ENCODE measurements around the gene INHBC.

Gene INHBC

GRCh38 chr12:57454566-57455373, 20.2 kb downstream of the INHBC start, which contains the start of gene INHBE:
Gene INHBE (plus strand): TSS chr12:57455307. CDS start chr12:57455537, 230 bp downstream.
- DNase-seq, result peak; percentile 90

GRCh38 chr12:57455374-57456144, 21.0 kb downstream of the INHBC start:
- peak; percentile 90 for DNase-seq

- no peak for DNase-seq
These were observed 21.6 kb downstream of the INHBC start for GRCh38 chr12:57456145-57456700.

- no peak for DNase-seq
These were observed 22.3 kb downstream of the INHBC start for GRCh38 chr12:57456737-57457490.

GRCh38 chr12:57458665-57459054, 24.1 kb downstream of the INHBC start:
- DNase-seq, result no peak

- peak; percentile 76 for DNase-seq
These were observed 24.6 kb downstream of the INHBC start for GRCh38 chr12:57459055-57459749.

GRCh38 chr12:57459750-57460467, 25.3 kb downstream of the INHBC start, which contains the start of gene GLI1:
Gene GLI1 (plus strand): TSS chr12:57459785. CDS start chr12:57463692, 3,907 bp downstream.
- no peak for DNase-seq

- no peak for DNase-seq
These were observed 25.8 kb downstream of the INHBC start for GRCh38 chr12:57460468-57460784.

GRCh38 chr12:57460841-57461275, 26.3 kb downstream of the INHBC start:
- no peak for DNase-seq

- no peak for DNase-seq
These were observed 26.8 kb downstream of the INHBC start for GRCh38 chr12:57461276-57461916.

GRCh38 chr12:57461917-57462250, 27.3 kb downstream of the INHBC start:
- no peak for DNase-seq

GRCh38 chr12:57462251-57462911, 27.8 kb downstream of the INHBC start:
- peak; percentile 75 for DNase-seq

- DNase-seq, result no peak
These were observed 28.3 kb downstream of the INHBC start for GRCh38 chr12:57462912-57463253.

- no peak for DNase-seq
These were observed 30.0 kb downstream of the INHBC start for GRCh38 chr12:57464569-57464968.

- DNase-seq, result no peak
These were observed 30.6 kb downstream of the INHBC start for GRCh38 chr12:57465030-57465746.

- no peak for DNase-seq
These were observed 31.3 kb downstream of the INHBC start for GRCh38 chr12:57465747-57466505.

GRCh38 chr12:57467212-57467874, 32.8 kb downstream of the INHBC start:
- DNase-seq, result no peak

GRCh38 chr12:57467915-57468314, 33.3 kb downstream of the INHBC start:
- DNase-seq, result no peak
